Measurements from ENCODE around the gene STARD5. TPM values are rescaled to one million over a fixed set of nuclear protein-coding genes. Genes with fewer than 3 reads are reported as not detected.
"Not testable (repeated sequence)": the region's sequence is repeated elsewhere in the genome, so short reads cannot be mapped to it uniquely, and the experiment has no call there.

Gene STARD5
- total RNA-seq, 1 donor from 2014 or later = 8.5 TPM

- Mint-ChIP-seq H3K27ac (no peak overlapping the region), H3K27me3 (ENCODE audit: insufficient read depth, low read depth) (peaks cover 4% of the 10 kb centered on the region), H3K4me1 (no peaks in the 10 kb centered on the region), H3K4me3 (no peak overlapping the region), H3K9me3 (no peaks in the 10 kb centered on the region), H3K36me3 (no peaks in the 10 kb centered on the region)
- Histone ChIP-seq H4K20me1 (ENCODE audit: low read depth) (no peaks in the 10 kb centered on the region), H3K27me3 (no peaks in the 10 kb centered on the region), H3K4me1 (no peaks in the 10 kb centered on the region), H3F3A (ENCODE audit: low read depth) (no peaks in the 10 kb centered on the region), H3K9me3 (ENCODE audit: low read depth) (no peaks in the 10 kb centered on the region), H3K27ac (no peak overlapping the region), H3K79me2 (ENCODE audit: low read depth) (no peaks in the 10 kb centered on the region), H3K36me3 (no peaks in the 10 kb centered on the region), H2AFZ (replicated peaks) (no peak overlapping the region), H3K4me2 (no peak overlapping the region), H3K4me3 (no peak overlapping the region), H3K9ac (no peak overlapping the region)
- TF ChIP-seq CTCF (IDR thresholded peaks at IDR 0.05) = no peak
- TF ChIP-seq EZH2 (IDR thresholded peaks at IDR 0.05) = no peak
- no peak for TF ChIP-seq EZH2phosphoT487 (IDR thresholded peaks at IDR 0.05)
- no peak for DNase-seq (ENCODE audit: low spot score)
Measured at GRCh38 chr15:81332326-81332725, 8.4 kb upstream of the STARD5 start.

GRCh38 chr15:81331600-81331999, 7.7 kb upstream of the STARD5 start:
- Histone ChIP-seq H3K4me3 (no peak overlapping the region), H3K9ac (no peak overlapping the region), H3K9me3 (ENCODE audit: low read depth) (no peaks in the 10 kb centered on the region), H3K4me1 (no peaks in the 10 kb centered on the region), H3F3A (ENCODE audit: low read depth) (no peaks in the 10 kb centered on the region), H2AFZ (replicated peaks) (no peak overlapping the region), H3K27ac (no peak overlapping the region), H3K79me2 (ENCODE audit: low read depth) (no peaks in the 10 kb centered on the region), H3K27me3 (no peaks in the 10 kb centered on the region), H4K20me1 (ENCODE audit: low read depth) (no peaks in the 10 kb centered on the region), H3K4me2 (no peak overlapping the region), H3K36me3 (no peaks in the 10 kb centered on the region)
- H3K36me3 Mint-ChIP-seq = no peaks in the 10 kb centered on the region
- peaks cover 4% of the 10 kb centered on the region for H3K27me3 Mint-ChIP-seq (ENCODE audit: insufficient read depth, low read depth)
- H3K4me3 Mint-ChIP-seq = no peak overlapping the region
- no peak overlapping the region for H3K27ac Mint-ChIP-seq
- no peaks in the 10 kb centered on the region for H3K4me1 Mint-ChIP-seq
- no peaks in the 10 kb centered on the region for H3K9me3 Mint-ChIP-seq
- TF ChIP-seq CTCF (IDR thresholded peaks at IDR 0.05) (no peak), EZH2phosphoT487 (IDR thresholded peaks at IDR 0.05) (no peak), EZH2 (IDR thresholded peaks at IDR 0.05) (no peak)
- no peak for DNase-seq (ENCODE audit: low spot score)

GRCh38 chr15:81331141-81331540, 7.2 kb upstream of the STARD5 start:
- H3K4me3 Mint-ChIP-seq; H3K79me2 ChIP-seq (ENCODE audit: low read depth); H3K27me3 Mint-ChIP-seq (ENCODE audit: insufficient read depth, low read depth); H3K9ac ChIP-seq; H4K20me1 ChIP-seq (ENCODE audit: low read depth); H3K4me2 ChIP-seq; H3K9me3 Mint-ChIP-seq; H3K36me3 Mint-ChIP-seq; H3K27me3 ChIP-seq; H3F3A ChIP-seq (ENCODE audit: low read depth); H3K36me3 ChIP-seq; H3K4me3 ChIP-seq; H3K4me1 Mint-ChIP-seq; H3K9me3 ChIP-seq (ENCODE audit: low read depth); DNase-seq (ENCODE audit: low spot score); H3K4me1 ChIP-seq; H3K27ac Mint-ChIP-seq; H2AFZ ChIP-seq (replicated peaks); H3K27ac ChIP-seq: not testable (repeated sequence)

GRCh38 chr15:81330366-81331090, 6.6 kb upstream of the STARD5 start:
- Mint-ChIP-seq H3K27ac (no peak overlapping the region), H3K4me1 (no peaks in the 10 kb centered on the region), H3K4me3 (no peak overlapping the region), H3K36me3 (no peaks in the 10 kb centered on the region), H3K27me3 (ENCODE audit: insufficient read depth, low read depth) (peaks cover 4% of the 10 kb centered on the region), H3K9me3 (no peaks in the 10 kb centered on the region)
- H3K4me1 ChIP-seq = no peaks in the 10 kb centered on the region
- no peak overlapping the region for H3K4me3 ChIP-seq
- no peaks in the 10 kb centered on the region for H4K20me1 ChIP-seq (ENCODE audit: low read depth)
- no peak overlapping the region for H3K27ac ChIP-seq
- H3K9ac ChIP-seq = no peak overlapping the region
- no peak overlapping the region for H2AFZ ChIP-seq (replicated peaks)
- H3K27me3 ChIP-seq = peaks cover 1% of the 10 kb centered on the region
- no peaks in the 10 kb centered on the region for H3F3A ChIP-seq (ENCODE audit: low read depth)
- no peak overlapping the region for H3K4me2 ChIP-seq
- DNase-seq (ENCODE audit: low spot score) = no peak
- no peaks in the 10 kb centered on the region for H3K79me2 ChIP-seq (ENCODE audit: low read depth)
- TF ChIP-seq CTCF (IDR thresholded peaks at IDR 0.05) (no peak), EZH2phosphoT487 (IDR thresholded peaks at IDR 0.05) (no peak), EZH2 (IDR thresholded peaks at IDR 0.05) (no peak)
- no peaks in the 10 kb centered on the region for H3K9me3 ChIP-seq (ENCODE audit: low read depth)
- no peaks in the 10 kb centered on the region for H3K36me3 ChIP-seq
